Endometrial microvascular endothelial cells (primary cell): ENCODE measurements around the gene MDN1. TPM values are rescaled to one million over a fixed set of nuclear protein-coding genes. Genes with fewer than 3 reads are reported as not detected.
"Not testable (repeated sequence)": the region's sequence is repeated elsewhere in the genome, so short reads cannot be mapped to it uniquely, and the experiment has no call there.

ENCODE experiments used
- in situ Hi-C: cut with HindIII; loops from 2 replicates; pipeline ENCODE4 v1.10.0; 2017; ENCODE audit warnings: low sequenced_read_pairs, low pct_unique_long_range_greater_than_20kb; ENCODE audit errors: inconsistent ontology term
- total RNA-seq: library from RNA; depleted of rRNA; stranded (reverse); fragments of >200 nt; gene quantifications from one replicate; pipeline ENCODE4 v1.2.3, GENCODE V29; 2015; ENCODE audit errors: inconsistent ontology term

MDN1 gene, protein sequence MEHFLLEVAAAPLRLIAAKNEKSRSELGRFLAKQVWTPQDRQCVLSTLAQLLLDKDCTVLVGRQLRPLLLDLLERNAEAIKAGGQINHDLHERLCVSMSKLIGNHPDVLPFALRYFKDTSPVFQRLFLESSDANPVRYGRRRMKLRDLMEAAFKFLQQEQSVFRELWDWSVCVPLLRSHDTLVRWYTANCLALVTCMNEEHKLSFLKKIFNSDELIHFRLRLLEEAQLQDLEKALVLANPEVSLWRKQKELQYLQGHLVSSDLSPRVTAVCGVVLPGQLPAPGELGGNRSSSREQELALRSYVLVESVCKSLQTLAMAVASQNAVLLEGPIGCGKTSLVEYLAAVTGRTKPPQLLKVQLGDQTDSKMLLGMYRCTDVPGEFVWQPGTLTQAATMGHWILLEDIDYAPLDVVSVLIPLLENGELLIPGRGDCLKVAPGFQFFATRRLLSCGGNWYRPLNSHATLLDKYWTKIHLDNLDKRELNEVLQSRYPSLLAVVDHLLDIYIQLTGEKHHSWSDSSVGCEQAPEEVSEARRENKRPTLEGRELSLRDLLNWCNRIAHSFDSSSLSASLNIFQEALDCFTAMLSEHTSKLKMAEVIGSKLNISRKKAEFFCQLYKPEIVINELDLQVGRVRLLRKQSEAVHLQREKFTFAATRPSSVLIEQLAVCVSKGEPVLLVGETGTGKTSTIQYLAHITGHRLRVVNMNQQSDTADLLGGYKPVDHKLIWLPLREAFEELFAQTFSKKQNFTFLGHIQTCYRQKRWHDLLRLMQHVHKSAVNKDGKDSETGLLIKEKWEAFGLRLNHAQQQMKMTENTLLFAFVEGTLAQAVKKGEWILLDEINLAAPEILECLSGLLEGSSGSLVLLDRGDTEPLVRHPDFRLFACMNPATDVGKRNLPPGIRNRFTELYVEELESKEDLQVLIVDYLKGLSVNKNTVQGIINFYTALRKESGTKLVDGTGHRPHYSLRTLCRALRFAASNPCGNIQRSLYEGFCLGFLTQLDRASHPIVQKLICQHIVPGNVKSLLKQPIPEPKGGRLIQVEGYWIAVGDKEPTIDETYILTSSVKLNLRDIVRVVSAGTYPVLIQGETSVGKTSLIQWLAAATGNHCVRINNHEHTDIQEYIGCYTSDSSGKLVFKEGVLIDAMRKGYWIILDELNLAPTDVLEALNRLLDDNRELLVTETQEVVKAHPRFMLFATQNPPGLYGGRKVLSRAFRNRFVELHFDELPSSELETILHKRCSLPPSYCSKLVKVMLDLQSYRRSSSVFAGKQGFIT (N-terminal part only)
- 11.1 TPM for total RNA-seq

DNA sequence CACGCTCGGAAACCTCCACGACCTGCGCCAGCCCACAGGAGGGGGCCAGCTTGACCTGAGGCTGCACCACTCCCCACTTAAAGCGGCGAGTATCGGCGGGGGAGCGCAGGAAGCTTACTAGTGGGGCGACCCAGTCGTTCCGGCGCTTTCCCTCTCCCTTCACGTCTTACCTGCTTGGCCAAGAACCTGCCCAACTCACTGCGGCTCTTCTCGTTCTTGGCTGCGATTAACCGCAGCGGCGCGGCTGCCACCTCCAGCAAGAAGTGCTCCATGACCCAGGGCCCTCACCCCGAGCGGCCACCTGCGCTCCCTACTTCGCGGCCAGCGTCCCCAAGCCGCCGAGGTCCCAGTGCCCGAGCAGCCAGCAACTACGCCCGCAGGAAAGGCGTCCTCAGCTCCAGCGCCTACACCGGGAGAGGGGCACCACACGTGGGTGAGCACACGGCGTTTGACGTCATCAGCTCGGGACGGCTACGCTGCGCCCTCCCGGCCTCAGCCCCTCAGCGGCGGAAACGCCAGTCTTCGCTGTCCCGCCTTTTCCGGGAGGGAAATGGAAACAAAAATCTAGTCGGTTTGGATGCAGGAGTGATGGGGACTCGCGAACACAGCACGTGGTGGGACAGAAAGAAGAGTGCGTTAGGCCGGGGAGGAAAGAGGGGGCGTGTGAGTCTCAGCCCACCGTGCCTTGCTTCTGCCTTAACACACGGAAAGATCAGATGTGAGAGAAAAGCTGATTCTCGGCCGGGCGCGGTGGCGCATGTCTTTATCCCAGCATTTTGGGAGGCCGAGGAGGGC is at the start of gene MDN1:
Gene MDN1 (minus strand): TSS at position 459 of the 795 bp plus-strand sequence. CDS start 187 bp downstream, at position 272.
- in situ Hi-C loops = no loop called here

DNA sequence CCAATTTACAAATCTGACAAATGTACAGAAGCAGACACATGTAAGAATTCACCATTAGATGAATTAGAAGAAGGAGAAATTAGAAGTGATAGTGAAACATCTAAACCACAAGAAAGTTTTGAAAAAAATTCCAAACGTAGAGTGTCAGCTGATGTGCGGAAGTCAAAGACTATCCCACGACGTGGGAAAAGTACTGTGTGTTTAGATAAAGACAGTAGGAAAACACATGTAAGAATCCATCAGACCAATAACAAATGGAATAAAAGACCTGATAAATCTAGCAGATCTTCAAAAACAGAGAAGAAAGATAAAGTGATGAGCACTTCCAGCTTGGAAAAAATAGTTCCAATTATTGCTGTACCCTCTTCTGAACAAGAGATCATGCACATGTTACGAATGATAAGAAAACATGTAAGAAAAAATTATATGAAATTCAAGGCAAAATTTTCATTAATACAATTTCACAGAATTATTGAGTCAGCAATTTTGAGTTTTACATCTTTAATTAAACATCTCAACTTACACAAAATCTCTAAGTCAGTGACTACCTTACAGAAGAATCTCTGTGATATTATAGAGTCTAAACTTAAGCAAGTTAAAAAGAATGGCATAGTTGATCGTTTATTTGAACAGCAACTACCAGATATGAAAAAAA is 46.6 kb upstream of the MDN1 start:
- in situ Hi-C loops = no loop called here

DNA sequence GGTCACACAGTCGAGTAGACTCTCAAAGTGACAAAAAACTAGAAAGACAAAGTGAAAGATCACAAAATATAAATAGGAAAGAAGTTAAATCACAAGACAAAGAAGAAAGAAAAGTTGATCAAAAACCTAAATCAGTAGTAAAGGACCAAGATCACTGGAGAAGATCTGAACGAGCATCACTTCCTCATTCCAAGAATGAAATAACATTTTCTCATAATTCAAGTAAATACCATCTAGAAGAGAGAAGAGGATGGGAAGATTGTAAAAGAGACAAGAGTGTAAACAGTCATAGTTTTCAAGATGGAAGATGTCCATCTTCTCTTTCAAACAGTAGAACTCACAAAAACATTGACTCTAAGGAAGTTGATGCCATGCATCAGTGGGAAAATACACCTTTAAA is 43.1 kb upstream of the MDN1 start:
- in situ Hi-C loops = no loop called here

DNA sequence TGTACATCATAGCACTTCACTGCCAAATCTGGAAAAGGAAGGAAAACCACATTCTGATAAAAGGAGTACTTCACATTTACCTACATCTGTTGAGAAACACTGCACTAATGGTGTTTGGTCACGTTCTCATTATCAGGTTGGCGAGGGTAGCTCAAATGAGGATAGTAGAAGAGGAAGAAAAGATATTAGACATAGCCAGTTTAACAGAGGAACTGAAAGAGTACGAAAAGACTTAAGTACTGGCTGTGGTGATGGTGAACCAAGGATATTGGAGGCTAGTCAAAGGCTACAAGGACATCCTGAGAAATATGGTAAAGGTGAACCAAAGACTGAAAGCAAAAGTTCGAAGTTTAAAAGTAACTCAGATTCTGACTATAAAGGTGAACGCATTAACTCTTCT is 42.7 kb upstream of the MDN1 start:
- in situ Hi-C loops = no loop called here

DNA sequence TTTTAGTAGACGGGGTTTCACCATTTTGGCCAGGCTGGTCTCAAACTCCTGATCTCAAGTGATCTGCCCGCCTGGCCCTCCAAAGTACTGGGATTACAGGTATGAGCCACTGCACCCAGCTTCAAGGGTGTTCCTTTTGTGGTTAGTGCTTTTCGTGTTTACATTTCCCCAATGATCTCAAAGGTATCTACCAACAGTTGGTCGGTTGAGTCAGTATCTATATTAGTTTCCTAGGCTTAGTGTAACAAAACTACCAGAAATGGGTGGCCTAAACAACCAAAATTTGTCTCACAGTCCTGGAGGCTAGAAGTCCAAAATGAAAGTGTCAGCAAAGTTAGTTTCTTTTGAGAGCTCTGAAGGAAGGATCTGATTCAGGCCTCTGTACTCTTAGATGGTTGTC is 40.1 kb upstream of the MDN1 start:
- in situ Hi-C loops = no loop called here

DNA sequence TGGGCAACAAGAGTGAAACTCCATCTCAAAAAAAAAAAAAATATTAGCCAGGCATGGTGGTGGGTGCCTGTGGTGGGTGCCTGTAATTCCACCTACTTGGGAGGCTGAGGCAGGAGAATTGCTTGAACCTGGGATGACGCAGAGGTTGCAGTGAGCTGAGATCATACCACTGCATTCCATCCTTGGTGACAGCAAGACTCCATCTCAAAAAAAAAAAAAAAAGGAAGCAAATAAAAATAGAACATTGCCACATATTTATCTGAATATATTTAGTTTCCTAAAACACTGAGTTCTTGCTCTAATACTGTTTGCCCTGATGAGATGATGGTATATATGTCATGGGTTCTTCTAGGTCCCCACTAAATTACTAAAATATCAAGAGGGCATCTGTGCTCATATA is 38.4 kb upstream of the MDN1 start:
- in situ Hi-C loops = no loop called here

DNA sequence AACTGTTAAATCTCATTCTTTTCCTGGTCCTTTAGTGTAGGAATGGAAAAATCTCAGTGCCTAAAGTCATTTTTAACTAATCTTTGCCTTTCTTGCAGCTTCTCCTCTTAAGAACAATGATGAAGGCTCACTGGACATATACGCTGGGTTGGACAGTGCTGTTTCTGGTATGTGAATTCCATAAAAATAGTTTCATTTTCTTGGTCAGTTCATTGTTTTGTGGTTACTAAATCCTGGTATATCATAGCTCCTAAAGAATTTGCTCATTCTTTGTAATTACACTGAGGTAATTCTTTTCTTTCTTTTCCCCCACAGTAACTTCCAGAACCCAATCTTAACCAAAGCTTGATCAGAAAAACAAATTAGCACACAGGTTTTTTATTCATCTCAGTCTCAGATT is 33.5 kb upstream of the MDN1 start:
- in situ Hi-C loops = no loop called here

DNA sequence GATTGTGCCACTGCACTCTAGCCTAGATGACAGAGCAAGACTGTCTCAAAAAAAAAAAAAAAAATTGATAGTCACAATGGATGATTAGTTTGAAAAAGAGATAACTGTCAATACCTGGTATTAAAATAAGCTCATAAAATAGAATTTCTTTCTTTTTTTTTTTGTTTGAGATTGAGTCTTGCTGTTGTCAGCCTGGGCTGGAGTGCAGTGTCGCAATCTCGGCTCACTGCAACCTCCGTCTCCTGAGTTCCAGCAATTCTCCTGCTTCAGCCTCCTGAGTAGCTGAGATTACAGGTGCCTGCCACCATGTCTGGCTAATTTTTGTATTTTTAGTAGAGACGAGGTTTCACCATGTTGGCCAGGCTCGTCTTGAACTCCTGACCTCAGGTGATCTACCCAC is 27.9 kb upstream of the MDN1 start:
- in situ Hi-C loops = not testable (repeated sequence)

DNA sequence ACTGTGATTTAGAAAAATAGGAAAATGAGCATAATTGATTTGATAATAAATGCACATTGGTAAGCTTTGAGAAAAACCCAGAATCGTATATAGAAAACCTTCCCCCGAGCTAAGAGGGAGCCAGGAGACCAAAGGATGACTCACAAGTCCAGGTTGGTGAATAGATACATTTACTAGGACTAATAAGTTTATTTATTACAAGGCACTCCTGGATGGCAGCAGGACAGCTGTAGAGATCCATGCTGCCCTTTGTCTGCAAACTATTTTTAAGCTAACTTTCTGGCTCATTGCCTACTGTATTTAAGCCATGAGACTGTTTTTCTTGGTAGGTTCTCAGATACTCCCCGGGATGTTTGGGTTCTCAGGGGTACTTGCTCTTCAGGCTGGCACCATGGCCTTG is 23.5 kb upstream of the MDN1 start:
- in situ Hi-C loops = no loop called here

DNA sequence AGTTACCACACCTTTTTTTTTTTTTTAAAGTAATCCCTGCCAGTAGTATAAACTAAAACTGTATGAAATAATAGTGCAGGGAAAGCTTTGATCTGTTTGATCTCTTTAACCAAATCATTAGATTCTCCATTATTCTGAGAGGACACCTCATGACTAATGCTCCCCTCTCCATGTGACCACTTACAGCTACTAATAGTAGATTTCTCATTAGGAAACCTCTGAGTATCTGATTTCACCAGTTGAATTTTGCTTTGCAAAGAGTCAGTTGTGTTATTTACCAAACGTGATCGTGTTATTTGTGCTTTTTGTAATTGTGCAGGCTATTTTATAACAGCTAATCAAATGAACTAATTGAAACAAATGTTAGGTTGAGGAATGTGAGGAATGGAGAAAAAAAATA is 22.6 kb upstream of the MDN1 start:
- in situ Hi-C loops = no loop called here

DNA sequence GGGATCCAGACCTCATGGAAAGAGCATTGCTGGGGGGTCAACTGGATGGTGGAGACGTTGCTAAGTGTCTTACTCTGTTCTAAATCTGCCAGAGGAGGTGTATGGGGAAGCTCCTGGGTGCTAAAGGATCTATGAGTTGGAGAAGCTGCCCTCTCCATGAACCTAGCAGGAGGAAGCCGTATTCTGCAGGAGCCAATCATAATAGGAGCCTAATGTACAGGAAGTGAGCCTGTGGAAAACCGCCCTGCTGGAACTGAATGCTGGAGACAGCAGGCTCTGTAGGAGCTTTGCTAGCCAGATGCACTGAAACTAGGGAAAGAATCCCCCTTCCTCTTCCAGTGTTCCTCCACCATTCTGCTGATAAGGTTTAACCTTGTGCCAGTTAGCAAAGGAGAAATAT is 20.9 kb upstream of the MDN1 start:
- in situ Hi-C loops = no loop called here

DNA sequence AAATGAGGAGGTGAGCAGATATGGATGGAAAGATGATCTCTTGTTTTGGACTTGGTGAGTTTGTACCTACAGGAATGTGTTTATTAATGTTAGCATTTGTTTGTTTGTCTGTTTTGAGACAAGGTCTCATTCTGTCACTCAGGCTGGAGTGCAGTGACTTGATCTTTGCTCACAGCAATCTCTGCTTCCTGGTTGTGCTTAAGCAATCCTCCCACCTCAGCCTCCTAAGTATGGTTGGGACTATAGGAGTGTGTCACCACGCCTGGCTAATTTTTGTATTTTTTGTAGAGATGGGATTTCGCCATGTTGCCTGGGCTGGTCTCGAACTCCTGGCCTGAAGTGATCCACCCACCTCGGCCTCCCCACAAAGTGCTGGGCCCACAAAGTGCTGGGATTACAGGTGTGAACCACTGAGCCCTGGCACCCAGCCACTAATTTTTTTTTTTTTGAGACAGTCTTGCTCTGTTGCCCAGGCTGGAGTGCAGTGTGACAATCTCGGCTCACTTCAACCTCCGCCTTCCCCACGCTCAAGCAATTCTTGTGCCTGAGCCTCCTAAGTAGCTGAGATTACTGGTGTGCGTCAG is 17.1 kb upstream of the MDN1 start:
- in situ Hi-C loops = no loop called here

DNA sequence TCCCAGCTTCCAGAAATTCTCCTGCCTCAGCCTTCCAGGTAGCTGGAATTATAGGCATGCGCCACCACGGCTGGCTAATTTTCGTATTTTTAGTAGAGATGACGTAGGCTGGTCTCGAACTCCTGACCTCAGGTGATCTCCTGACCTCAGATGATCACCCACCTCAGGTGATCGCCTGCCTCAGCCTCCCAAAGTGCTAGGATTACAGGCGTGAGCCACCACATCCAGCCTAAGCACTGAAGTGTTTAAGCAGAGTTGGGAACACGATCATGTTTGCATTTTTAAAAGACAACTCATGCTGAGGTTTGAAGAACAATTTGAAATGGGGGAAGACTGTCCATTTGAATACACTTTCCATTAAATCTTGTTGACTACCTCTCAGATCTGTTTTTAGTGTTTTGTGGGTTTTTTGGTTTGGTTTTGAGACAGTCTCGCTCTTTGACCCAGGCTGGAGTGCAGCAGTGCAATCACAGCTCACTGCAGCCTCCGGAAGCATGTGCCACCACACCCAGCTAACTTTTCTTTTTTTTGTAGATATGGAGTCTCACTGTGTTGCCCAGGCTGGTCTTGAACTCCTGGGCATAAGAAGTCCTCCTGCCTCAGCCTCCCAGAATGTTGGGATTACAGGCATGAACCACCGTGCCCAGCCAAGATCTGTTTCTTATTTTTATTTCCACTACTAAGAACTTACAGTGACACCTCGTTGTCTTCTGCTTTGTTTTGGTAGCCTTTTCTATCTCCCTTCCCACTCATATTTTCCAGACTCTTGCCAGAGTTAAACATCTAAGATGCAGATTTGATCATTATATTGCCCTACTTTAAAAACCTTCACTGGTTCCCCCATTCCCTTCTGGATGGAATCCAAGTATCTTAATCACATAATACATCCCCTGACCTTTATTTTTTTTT is 15.5 kb upstream of the MDN1 start:
- in situ Hi-C loops = no loop called here

DNA sequence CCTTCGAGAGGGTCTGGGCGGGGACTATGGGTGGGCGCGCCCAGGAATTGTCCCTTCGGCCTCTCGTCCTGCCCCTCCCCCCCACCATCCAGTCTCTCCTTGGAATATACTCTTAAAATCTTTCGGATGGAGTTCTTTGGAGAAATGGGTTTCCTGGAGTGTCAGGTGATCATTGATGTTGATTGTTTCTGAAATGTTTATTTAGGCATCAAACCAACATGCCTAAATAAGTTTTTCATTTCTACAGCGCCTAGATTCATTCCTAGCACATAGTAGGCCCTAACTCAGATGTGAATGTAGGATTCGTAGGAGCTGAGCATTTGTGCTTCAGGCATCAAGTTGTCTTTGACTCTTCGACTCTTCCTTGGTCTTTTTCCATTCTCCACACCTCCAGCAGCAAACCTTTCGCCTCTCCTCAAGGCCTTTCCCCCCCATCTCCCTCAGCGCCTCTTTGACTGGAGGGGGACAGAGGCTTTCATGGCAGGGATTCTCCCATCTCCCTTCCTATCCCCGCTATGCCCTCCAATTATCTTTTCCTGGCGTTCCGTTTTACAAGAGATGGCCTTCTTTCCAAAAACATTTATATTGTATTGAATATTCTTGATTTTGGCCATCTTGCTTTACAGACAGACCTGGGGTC is 10.7 kb upstream of the MDN1 start:
- in situ Hi-C loops = no loop called here

DNA sequence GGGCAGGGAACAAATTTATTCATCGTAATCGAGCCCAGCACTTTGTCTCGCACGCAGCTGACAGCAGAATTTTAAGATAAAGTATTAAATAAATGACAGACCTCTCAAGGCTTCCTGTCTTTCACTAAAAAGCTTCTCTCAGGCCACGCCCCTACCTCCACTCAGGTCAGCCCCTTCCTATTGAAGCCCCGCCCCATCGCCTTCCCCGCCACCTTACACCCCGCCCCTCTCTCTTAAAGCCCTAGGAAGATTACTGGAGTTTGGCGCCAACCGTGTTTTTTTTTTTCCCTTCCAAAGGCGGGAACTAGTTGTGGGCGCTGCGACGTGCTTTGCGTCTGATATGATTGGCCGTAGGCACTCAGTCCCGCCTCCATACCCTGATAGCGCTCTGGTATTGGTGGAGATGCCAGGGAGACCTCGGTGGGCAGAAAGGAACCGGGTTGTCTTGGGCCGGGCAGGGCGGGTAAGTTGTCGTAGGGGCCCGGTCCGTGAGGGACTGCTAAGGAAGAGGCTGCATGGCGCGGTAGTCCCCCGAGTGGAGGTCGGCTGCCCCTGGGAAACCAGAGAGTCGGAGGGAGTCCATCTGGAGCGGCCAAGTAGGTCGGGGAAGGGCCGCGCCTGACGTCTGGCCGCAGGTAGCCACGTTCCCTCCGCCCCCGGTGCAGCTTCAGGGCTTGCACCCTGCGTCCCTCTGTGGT is 10.0 kb upstream of the MDN1 start, which contains the start of gene CASP8AP2:
Gene CASP8AP2 (plus strand): TSS at position 409 of the 698 bp plus-strand sequence.
- in situ Hi-C loops = no loop called here

DNA sequence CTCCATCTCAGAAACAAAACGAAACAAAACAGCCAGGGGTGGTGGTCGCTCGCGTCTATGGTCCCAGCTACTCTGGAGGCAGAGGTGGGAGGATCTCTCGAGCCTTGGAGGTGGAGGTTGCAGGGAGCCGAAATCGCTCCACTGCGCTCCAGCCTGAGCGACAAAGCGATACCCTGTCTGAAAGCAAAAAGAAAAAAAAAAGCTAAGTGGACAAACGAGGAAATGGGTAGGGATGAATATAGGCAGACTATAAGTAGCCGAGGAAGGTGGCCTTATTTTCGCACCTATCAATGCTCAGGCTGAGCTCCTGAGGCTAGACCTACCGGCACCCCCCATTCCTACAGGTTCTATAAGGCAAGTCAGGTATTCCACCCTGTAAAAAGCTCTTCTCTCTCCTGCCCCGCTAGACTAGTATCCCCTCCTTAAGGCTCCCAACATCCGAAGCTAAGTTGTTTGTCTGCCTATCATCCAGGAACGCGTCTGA is 9.4 kb upstream of the MDN1 start:
- in situ Hi-C loops = no loop called here
